Pancreas (tissue), 10 donors: ENCODE results near the gene C4BPB. TPM values are rescaled to one million over a fixed set of nuclear protein-coding genes. Genes with fewer than 3 reads are reported as not detected.
"Not testable (repeated sequence)": the region's sequence is repeated elsewhere in the genome, so short reads cannot be mapped to it uniquely, and the experiment has no call there.

Experiments
- ATAC-seq, 4 donors: fragments of 200-7000 bp; cut with Tn5 transposase; one replicate each; pipeline versions ENCODE4 v1.8.0 to v1.9.1; 2020; ENCODE audit warnings: mild to moderate bottlenecking in 4 of 4, moderate library complexity in 4 of 4
- DNase-seq, 6 donors: peaks; one replicate each; pipeline ENCODE4 v3.0.0-alpha.2; 2020
- FAIRE-seq: peaks from 2 replicates; lab custom pipeline; 2012; peaks lifted over from hg19 to GRCh38; lab: Jason Lieb, UNC
- H3K27ac ChIP-seq, 4 donors: fragments of 200-600 bp; sonication (generic); 1 replicate in 3 of 4; 2 replicates in 1 of 4; pipeline versions ENCODE4 v1.5.0 to v1.8.0; 2020
- H3K27me3 ChIP-seq, 4 donors: fragments of 200-600 bp; one replicate each; pipeline ENCODE4 v1.8.0; 2021
- H3K36me3 ChIP-seq, 3 donors: fragments of 200-600 bp; sonication (generic) in 1 of 3; one replicate each; pipeline versions ENCODE4 v1.5.0 to v1.8.0; 2020 to 2021
- H3K4me1 ChIP-seq, 3 donors: fragments of 200-600 bp; one replicate each; pipeline ENCODE4 v1.8.0; 2021
- H3K4me3 ChIP-seq, 4 donors: fragments of 200-600 bp; sonication (generic) in 2 of 4; one replicate each; pipeline versions ENCODE4 v1.5.0 to v1.8.0; 2020 to 2021
- H3K9me3 ChIP-seq, 4 donors: fragments of 200-600 bp; one replicate each; pipeline ENCODE4 v1.8.0; 2021
- CTCF ChIP-seq, 4 donors: fragments of 200-600 bp; sonication (generic) in 3 of 4; IDR thresholded peaks; one replicate each; pipeline versions ENCODE4 v1.5.0 to v1.8.0; 2021; ENCODE audit warnings: antibody characterized with exemption in 4 of 4
- WGBS, 2 donors: extraction: QIAGEN DNeasy Blood & Tissue Kit; methylation state at CpG; one replicate each; pipeline ENCODE4 v1.1.7; 2013; 5-methylcytosine and 5-hydroxymethylcytosine counted together
- intact Hi-C, 3 donors: fragments of 100-400 bp; cut with DNase I; formaldehyde crosslinking; loops; one replicate each; pipeline versions ENCODE4 v1.11.1 to v1.14.2; 2022
- polyA plus RNA-seq, 2 donors: library from polyadenylated mRNA; stranded (reverse); fragments of 200-250 nt; gene quantifications; one replicate each; pipeline ENCODE4 v1.2.3, GENCODE V29; 2013
- total RNA-seq, 6 donors: library from RNA; stranded (reverse); fragmentation: NEBNext Ultra II Directional in 4 of 6; extraction: Animal tissue kit (Norgen Biotek cat#: 25700) in 4 of 6; gene quantifications; one replicate each; pipeline versions ENCODE4 v1.2.1 to v1.2.4, GENCODE V29; 2021 to 2023
- donor health status: healthy with polysubstance abuse.
- donor health status: DM: no; HTN: no; CAD: no; lungs with moderate emphysema.
- donor health status: DM: no; HTN: no; CAD: no.
- donor health status: control.
- donor health status: control.
- donor health status: Bipolar disorder and iron deficiency.
- donor health status: DM: yes; HTN: yes; CAD: no.
- donor health status: DM: no; HTN: no; CAD: no.
- donor health status: DM: no; HTN: no; CAD: no.
- donor health status: DM: yes; HTN: yes; CAD: no.

Gene C4BPB
- total RNA-seq (1 to 10 TPM; 1.6 to 6.3 (median 3.1) TPM), polyA plus RNA-seq (10 to 100 TPM in 1 of 2 donors, 1 to 10 TPM in 1; 7.0 to 34.1 TPM)

DNA sequence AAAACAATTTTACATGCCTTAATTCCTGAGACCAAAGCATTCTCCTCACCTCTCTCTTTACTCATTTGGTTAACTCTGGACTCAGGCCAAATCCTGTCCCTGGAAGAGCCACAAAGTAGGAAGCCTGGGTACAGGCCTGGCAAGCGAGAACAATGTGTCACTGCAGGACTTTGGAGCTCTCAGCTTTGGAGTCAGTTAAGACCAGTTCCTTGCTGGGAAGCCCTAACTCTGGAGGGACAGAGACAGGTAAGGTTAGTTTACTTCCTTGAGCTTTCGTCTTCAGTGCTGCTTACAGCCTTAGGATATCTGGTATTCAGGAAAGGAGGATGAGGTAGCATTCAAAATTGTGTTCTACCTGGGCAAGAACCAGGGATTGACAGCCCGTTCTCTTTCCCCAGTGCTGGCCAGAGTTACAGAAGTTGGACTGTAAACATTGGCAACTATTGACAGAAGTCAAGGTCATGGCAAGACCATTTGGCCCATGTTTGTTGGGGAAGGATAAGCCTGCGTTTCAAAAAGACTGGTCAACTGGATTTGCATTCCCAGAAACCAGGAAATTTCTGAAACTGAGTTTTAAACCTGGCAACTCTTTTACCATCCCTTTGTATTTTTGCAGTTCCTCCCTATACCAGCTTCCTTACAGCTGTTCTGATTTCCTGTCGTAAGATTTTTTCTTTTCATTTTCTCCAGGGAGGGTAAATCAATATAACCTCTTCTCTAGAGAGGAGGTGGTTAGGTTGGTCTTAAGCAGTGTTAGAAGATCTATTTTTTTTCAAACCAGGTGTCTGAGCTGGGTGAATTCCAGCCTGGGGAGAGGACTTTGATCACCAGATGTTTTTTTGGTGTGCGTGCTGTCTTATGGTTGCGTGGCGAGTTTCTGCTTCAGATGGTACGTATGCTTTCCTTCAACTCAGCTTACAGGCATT is at the start of gene C4BPB:
Gene C4BPB, plus strand, starts transcription at position 160 of the 926 bp plus-strand sequence. Its CDS starts 672 bp downstream, at position 832.
- no peaks in the 10 kb centered on the region for H3K27me3 ChIP-seq
- no peak for TF ChIP-seq CTCF (IDR thresholded peaks at IDR 0.05)
- H3K9me3 ChIP-seq: no peaks in the 10 kb centered on the region
- peak within 1 kb of the TSS in 3 of 4 donors; percentile 51 to 80 (median 53) for H3K27ac ChIP-seq
- 33 to 42% methylated on average over 9 of the region's 9 CpGs for WGBS, 2 donors
- no peaks in the 10 kb centered on the region for H3K36me3 ChIP-seq
- intact Hi-C loops: loop anchor here in 2 of 3 donors (5.0 to 10.0 kb wide), 3 partner anchors 236 to 316 kb away; partner anchors contain the start of gene CD55 (in 1 of the 2)
- H3K4me3 ChIP-seq: no peak within 1 kb of the TSS
- H3K4me1 ChIP-seq: peaks cover 9 to 35% (median 15%) of the 10 kb centered on the region in 3 donors
- ATAC-seq: peak; percentile 81 to 88 (median 86)
- DNase-seq: peak in 4 of 6 donors; percentile 48 to 68 (median 54)
- no peak for FAIRE-seq

DNA sequence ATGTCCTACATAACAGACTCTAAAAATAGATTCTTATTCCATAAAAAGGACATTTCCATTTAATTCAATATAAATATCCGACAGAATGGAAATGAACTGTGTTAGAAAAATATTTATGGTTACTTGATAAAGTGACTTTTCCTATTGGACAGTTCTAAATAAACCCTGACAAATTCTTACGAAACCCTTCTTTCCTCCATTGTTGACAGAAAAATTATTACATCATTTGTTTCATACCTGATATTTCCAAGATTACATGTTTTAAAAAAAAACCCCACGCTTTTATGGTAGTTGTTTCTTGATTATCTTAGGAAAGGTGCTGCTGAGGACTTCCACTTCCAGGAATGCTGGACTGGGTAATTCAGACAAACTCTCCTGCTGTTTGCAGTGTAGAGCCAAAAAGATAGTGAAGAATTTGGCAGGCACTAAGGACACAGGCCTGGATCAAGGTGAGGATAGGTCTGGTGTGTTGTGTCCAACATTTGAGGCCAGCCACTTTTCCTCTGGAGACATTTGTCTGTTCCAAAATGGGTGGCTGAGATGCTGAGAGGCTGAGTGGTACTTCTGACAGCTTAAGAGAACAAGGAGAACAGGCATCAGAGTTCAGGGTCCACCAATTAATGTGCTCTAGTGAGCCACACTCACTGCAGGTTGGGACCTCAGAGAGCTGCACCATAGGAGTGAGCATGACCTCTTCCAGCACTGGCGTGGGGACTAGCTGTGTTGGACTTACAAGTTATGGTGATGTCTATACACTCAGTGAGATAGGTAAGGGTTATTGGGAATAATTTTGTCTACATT is 49.1 kb upstream of the C4BPB start:
- Histone ChIP-seq H3K4me1 (peaks cover 0 to 12% (median 7%) of the 10 kb centered on the region in 3 donors), H3K9me3 (no peaks in the 10 kb centered on the region), H3K27me3 (no peaks in the 10 kb centered on the region), H3K4me3 (no peak overlapping the region), H3K27ac (peak overlapping the region in 3 of 4 donors; percentile 16 to 69 (median 36)), H3K36me3 (no peaks in the 10 kb centered on the region)
- peak; percentile 79 to 95 (median 88) for ATAC-seq
- TF ChIP-seq CTCF (IDR thresholded peaks at IDR 0.05): no peak
- 29 to 38% methylated on average over 4 of the region's 4 CpGs for WGBS, 2 donors
- DNase-seq: no peak
- no peak for FAIRE-seq
- intact Hi-C loops: no loop called here

DNA sequence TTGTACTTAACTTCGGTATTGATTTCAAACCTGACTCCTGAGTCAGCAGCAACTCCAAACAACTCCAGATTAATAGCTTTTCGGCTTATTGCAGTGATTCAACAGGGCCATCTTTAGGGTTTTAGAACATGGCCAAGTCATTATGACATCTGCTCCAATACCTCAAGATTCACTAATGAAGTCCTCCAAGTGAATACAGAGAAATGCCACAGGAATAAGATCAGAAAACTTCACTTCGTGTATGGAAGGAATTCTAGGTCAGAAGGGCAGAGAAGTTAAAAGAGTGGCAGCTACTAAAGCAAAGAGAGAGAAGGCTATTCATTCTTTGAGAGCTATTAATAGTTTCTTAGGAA is 48.5 kb upstream of the C4BPB start:
- Histone ChIP-seq H3K4me3 (no peak overlapping the region), H3K36me3 (no peaks in the 10 kb centered on the region), H3K27ac (peak overlapping the region in 1 of 4 donors; percentile 69), H3K4me1 (peaks cover 0 to 12% (median 7%) of the 10 kb centered on the region in 3 donors), H3K27me3 (no peaks in the 10 kb centered on the region), H3K9me3 (no peaks in the 10 kb centered on the region)
- DNase-seq (no peak), ATAC-seq (peak in 1 of 4 donors; percentile 10), FAIRE-seq (no peak)
- intact Hi-C loops: no loop called here
- no peak for TF ChIP-seq CTCF (IDR thresholded peaks at IDR 0.05)
- 27 to 34% methylated on average over 3 of the region's 3 CpGs for WGBS, 2 donors

DNA sequence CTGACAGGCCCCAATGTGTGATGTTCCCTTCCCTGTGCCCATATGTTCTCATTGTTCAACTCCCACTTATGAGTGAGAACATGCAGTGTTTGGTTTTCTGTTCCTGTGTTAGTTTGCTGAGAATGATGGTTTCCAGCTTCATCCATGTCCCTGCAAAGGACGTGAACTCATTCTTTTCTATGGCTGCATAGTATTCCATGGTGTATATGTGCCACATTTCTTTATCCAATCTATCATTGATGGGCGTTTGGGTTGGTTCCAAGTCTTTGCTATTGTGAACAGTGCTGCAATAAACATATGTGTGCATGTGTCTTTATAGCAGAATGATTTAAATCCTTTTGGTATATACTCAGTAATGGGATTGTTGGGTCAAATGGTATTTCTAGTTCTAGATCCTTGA is 47.3 kb upstream of the C4BPB start:
- ATAC-seq, DNase-seq, intact Hi-C loops, FAIRE-seq, H3K9me3 ChIP-seq, H3K27me3 ChIP-seq, H3K36me3 ChIP-seq, H3K27ac ChIP-seq, H3K4me3 ChIP-seq: not testable (repeated sequence)
- 75 to 89% methylated on average over 2 of the region's 2 CpGs for WGBS, 2 donors
- peaks cover 5 to 20% (median 14%) of the 10 kb centered on the region in 3 donors for H3K4me1 ChIP-seq

- Histone ChIP-seq H3K27ac (no peak overlapping the region), H3K27me3 (no peaks in the 10 kb centered on the region), H3K9me3 (no peaks in the 10 kb centered on the region), H3K4me3 (no peak overlapping the region), H3K4me1 (peaks cover 11 to 31% (median 28%) of the 10 kb centered on the region in 3 donors), H3K36me3 (peaks cover 0 to 15% (median 0%) of the 10 kb centered on the region in 3 donors)
- 69 to 70% methylated on average over 2 of the region's 2 CpGs for WGBS, 2 donors
- TF ChIP-seq CTCF (IDR thresholded peaks at IDR 0.05): no peak
- DNase-seq (no peak), ATAC-seq (no peak), FAIRE-seq (no peak)
- intact Hi-C loops: no loop called here
Measured at GRCh38 chr1:207045453-207045852, 43.2 kb upstream of the C4BPB start.
